Measurements from ENCODE around the gene KRT23. TPM values are rescaled to one million over a fixed set of nuclear protein-coding genes. Genes with fewer than 3 reads are reported as not detected.

Gene KRT23, protein sequence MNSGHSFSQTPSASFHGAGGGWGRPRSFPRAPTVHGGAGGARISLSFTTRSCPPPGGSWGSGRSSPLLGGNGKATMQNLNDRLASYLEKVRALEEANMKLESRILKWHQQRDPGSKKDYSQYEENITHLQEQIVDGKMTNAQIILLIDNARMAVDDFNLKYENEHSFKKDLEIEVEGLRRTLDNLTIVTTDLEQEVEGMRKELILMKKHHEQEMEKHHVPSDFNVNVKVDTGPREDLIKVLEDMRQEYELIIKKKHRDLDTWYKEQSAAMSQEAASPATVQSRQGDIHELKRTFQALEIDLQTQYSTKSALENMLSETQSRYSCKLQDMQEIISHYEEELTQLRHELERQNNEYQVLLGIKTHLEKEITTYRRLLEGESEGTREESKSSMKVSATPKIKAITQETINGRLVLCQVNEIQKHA
- under 1 TPM in 1 of 6 experiments, not detected in 5; 0.14 TPM for total RNA-seq (2021; fragmentation: NEBNext Ultra II Directional; extraction: Animal tissue kit (Norgen Biotek cat#: 25700))
- long read RNA-seq: 0 reads

DNA sequence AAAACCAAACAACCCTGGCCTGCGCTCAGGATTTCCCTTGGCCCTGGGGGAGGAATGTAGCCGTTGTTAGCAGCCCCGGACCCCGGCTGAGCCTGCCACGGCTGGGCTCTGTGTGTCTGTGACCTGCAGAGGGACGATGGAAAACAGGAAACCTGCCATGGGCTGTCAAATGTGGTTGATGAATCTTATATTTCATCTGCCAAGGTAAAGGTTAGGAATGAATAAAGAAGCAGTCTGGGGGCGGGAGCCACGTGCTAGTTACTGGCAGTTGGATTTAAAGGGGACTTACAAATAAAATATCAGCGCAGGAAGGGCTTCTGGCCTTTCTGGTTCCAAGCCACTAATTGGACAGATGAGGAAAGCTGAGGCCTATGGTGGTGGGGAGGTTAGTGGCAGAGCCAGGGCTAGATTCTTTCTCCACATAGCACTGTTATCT is at the start of gene KRT23:
TSS of gene KRT23 (minus strand) at position 263 of the 436 bp plus-strand sequence. CDS start 1,043 bp downstream, outside the sequence.
- Mint-ChIP-seq H3K4me3 (no peak within 1 kb of the TSS), H3K27ac (no peak within 1 kb of the TSS), H3K27me3 (ENCODE audit: insufficient read depth) (no peaks in the 10 kb centered on the region; the same call in 1 of the 2 replicates), H3K36me3 (ENCODE audit: low read depth) (no peaks in the 10 kb centered on the region), H3K4me1 (ENCODE audit: low read depth) (no peaks in the 10 kb centered on the region; the same call in 1 of the 2 replicates), H3K9me3 (no peaks in the 10 kb centered on the region)
- TF ChIP-seq, protein P1, sequence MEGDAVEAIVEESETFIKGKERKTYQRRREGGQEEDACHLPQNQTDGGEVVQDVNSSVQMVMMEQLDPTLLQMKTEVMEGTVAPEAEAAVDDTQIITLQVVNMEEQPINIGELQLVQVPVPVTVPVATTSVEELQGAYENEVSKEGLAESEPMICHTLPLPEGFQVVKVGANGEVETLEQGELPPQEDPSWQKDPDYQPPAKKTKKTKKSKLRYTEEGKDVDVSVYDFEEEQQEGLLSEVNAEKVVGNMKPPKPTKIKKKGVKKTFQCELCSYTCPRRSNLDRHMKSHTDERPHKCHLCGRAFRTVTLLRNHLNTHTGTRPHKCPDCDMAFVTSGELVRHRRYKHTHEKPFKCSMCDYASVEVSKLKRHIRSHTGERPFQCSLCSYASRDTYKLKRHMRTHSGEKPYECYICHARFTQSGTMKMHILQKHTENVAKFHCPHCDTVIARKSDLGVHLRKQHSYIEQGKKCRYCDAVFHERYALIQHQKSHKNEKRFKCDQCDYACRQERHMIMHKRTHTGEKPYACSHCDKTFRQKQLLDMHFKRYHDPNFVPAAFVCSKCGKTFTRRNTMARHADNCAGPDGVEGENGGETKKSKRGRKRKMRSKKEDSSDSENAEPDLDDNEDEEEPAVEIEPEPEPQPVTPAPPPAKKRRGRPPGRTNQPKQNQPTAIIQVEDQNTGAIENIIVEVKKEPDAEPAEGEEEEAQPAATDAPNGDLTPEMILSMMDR (IDR thresholded peaks at IDR 0.05): no peak
- no peak for DNase-seq

DNA sequence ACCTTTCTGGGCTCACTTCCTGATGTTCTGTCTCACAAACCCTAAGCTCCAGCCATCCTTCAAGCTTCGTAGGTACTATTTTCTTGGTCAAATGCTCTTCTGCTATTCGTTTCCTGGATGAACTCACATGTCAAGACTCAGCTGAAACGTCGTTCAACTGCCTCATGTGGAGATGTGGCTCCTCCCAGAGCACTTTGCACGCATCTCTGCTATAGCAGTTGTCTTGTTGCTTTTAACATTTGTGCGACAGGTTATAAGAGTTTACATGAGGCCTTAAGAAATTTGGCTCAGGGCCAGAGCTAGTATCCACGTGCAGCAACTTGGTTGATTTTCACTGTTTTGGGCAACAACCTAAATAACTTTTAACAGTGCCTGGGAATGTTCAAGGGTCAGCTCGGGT is 49.5 kb upstream of the KRT23 start:
- DNase-seq: no peak
- 0 out of 2 replicates have a peak, but pooled peaks cover 9% of the 10 kb centered on the region for H3K4me1 Mint-ChIP-seq (ENCODE audit: low read depth)
- H3K4me3 Mint-ChIP-seq: no peak overlapping the region
- TF ChIP-seq, protein P1 (IDR thresholded peaks at IDR 0.05): no peak
- no peaks in the 10 kb centered on the region for H3K27me3 Mint-ChIP-seq (ENCODE audit: insufficient read depth)
- no peak overlapping the region for H3K27ac Mint-ChIP-seq
- no peaks in the 10 kb centered on the region for H3K36me3 Mint-ChIP-seq (ENCODE audit: low read depth)
- no peaks in the 10 kb centered on the region for H3K9me3 Mint-ChIP-seq

DNA sequence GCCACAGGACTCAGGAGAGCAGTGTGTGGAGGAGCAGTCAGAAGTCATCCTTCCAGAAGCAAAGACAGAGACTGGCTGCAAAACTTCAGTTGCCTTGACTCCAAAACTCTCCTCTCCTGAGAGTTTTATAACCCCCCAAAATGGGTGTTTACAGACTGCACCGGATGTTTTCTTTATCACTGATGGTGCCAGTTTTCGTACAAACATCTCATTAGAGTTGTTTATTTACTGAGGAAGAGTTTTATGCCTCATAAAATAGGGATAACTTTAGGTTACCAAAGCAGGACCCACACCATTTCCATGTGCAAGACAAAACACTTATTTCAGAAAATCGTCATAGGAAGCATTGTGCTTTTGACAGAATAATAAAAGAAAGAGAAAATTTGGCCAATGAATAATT is 46.8 kb upstream of the KRT23 start, which contains the start of gene KRT40:
TSS of gene KRT40 (minus strand) at position 101 of the 400 bp plus-strand sequence. CDS start at position 48, 53 bp downstream.
- H3K9me3 Mint-ChIP-seq: no peaks in the 10 kb centered on the region
- H3K4me1 Mint-ChIP-seq (ENCODE audit: low read depth): 0 out of 2 replicates have a peak, but pooled peaks cover 9% of the 10 kb centered on the region
- H3K27me3 Mint-ChIP-seq (ENCODE audit: insufficient read depth): no peaks in the 10 kb centered on the region
- H3K27ac Mint-ChIP-seq: no peak within 1 kb of the TSS
- no peak within 1 kb of the TSS for H3K4me3 Mint-ChIP-seq
- TF ChIP-seq, protein P1 (IDR thresholded peaks at IDR 0.05): no peak
- DNase-seq: no peak
- H3K36me3 Mint-ChIP-seq (ENCODE audit: low read depth): no peaks in the 10 kb centered on the region

DNA sequence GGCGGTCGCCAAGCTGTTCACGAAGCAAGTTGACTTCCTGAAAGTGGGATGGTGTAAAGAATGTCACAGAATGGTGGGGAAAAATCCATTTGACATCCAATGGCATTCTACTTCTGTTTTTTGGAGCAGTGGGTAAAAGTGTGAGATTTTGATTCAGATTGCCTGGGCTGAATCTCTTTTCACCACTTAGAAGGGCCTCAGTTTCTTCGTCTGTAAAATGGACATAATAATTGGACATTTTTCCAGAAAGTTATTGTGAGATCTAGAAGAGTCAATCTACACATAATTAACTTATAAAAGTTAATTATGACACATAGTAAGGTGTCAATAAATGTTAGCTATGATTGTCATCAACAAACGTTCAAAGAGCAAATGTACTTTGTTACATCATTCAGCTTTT is 43.7 kb upstream of the KRT23 start:
- Mint-ChIP-seq H3K4me1 (ENCODE audit: low read depth) (no peaks in the 10 kb centered on the region), H3K4me3 (no peak overlapping the region), H3K27me3 (ENCODE audit: insufficient read depth) (no peaks in the 10 kb centered on the region), H3K27ac (no peak overlapping the region), H3K9me3 (no peaks in the 10 kb centered on the region), H3K36me3 (ENCODE audit: low read depth) (no peaks in the 10 kb centered on the region)
- TF ChIP-seq, protein P1 (IDR thresholded peaks at IDR 0.05): no peak
- no peak for DNase-seq

DNA sequence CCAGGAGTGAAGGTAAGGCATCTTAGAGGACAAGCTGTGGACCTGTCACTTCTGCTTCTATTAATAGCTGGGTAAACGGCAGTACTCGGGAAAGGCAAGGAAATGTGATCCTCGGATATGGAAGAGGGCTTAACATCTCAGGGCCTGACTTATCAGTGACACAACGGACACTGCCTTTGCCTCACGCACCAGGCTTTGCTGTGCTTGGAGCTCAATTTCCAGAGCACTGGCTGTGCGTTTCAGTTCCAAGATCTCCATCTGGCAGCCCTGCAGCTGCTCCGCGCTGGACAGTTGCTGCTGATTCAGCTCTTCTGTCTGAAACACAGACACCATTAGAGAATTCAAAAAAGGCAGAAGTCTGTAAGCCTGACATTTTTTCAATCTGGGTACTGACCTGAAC is 43.1 kb upstream of the KRT23 start:
- Mint-ChIP-seq H3K27me3 (ENCODE audit: insufficient read depth) (no peaks in the 10 kb centered on the region), H3K27ac (no peak overlapping the region), H3K4me1 (ENCODE audit: low read depth) (no peaks in the 10 kb centered on the region), H3K9me3 (no peaks in the 10 kb centered on the region), H3K36me3 (ENCODE audit: low read depth) (no peaks in the 10 kb centered on the region), H3K4me3 (no peak overlapping the region)
- DNase-seq: no peak
- TF ChIP-seq, protein P1 (IDR thresholded peaks at IDR 0.05): no peak
